ENCODE results near the gene BCAS2.

- no peak for TF ChIP-seq POLR2AphosphoS5 (IDR thresholded peaks at IDR 0.05; ENCODE audit: low read depth)
- no peak for TF ChIP-seq EZH2 (IDR thresholded peaks at IDR 0.05; ENCODE audit: low read depth, unreplicated experiment)
- TF ChIP-seq CTCF (conservative IDR thresholded peaks at IDR 0.05; ENCODE audit: low read depth in 2 of 2), result no peak
- no peak for TF ChIP-seq CREB1 (CRISPR knock-in tag; IDR thresholded peaks at IDR 0.05; ENCODE audit: low read depth)
- TF ChIP-seq REST (IDR thresholded peaks at IDR 0.05; ENCODE audit: unreplicated experiment), result no peak
- no peak for TF ChIP-seq EZH2phosphoT487 (IDR thresholded peaks at IDR 0.05; ENCODE audit: unreplicated experiment)
- TF ChIP-seq JUNB (IDR thresholded peaks at IDR 0.05; ENCODE audit: unreplicated experiment), result no peak
- TF ChIP-seq ZNF331 (CRISPR knock-in tag; IDR thresholded peaks at IDR 0.05; ENCODE audit: low read depth), result no peak
- TF ChIP-seq NANOG (IDR thresholded peaks at IDR 0.05; ENCODE audit: borderline replicate concordance), result no peak
Observed at GRCh38 chr1:114540821-114541220, 40.6 kb downstream of the BCAS2 start.

Data from GM23338 (cell line).